Bronchial epithelial cell (primary cell): Measurements from ENCODE around the gene BLMH. TPM values are rescaled to one million over a fixed set of nuclear protein-coding genes. Genes with fewer than 3 reads are reported as not detected.

ENCODE experiments used
- DNase-seq: peaks from one replicate; pipeline ENCODE4 v3.0.0-alpha.2; 2010; ENCODE audit warnings: low read depth
- FAIRE-seq: peaks from 2 replicates; lab custom pipeline; 2011; peaks lifted over from hg19 to GRCh38; lab: Jason Lieb, UNC
- H3K27me3 ChIP-seq: 2 replicates; pipeline ENCODE4 v1.5.1; 2011; ENCODE audit warnings: low read length; ENCODE audit not compliant: control insufficient read depth, insufficient read depth
- H3K36me3 ChIP-seq: 2 replicates; pipeline ENCODE4 v1.5.1; 2011; ENCODE audit warnings: low read length; ENCODE audit not compliant: control insufficient read depth, insufficient read depth
- H3K4me3 ChIP-seq: 2 replicates; pipeline ENCODE4 v1.5.1; 2011; ENCODE audit warnings: mild to moderate bottlenecking, low read depth, low read length, control low read depth
- CTCF ChIP-seq: IDR thresholded peaks from 2 replicates; pipeline ENCODE4 v1.5.1; 2011; ENCODE audit warnings: mild to moderate bottlenecking, moderate library complexity, low read length, control low read depth, inconsistent platforms; ENCODE audit not compliant: insufficient read depth, severe bottlenecking
- total RNA-seq: library from RNA; depleted of rRNA; stranded (reverse); fragments of >200 nt; gene quantifications from 2 replicates; pipeline ENCODE4 v1.2.1, GENCODE V29; 2014

The BLMH gene
- 17.7 and 19.0 TPM in 2 replicates for total RNA-seq

DNA sequence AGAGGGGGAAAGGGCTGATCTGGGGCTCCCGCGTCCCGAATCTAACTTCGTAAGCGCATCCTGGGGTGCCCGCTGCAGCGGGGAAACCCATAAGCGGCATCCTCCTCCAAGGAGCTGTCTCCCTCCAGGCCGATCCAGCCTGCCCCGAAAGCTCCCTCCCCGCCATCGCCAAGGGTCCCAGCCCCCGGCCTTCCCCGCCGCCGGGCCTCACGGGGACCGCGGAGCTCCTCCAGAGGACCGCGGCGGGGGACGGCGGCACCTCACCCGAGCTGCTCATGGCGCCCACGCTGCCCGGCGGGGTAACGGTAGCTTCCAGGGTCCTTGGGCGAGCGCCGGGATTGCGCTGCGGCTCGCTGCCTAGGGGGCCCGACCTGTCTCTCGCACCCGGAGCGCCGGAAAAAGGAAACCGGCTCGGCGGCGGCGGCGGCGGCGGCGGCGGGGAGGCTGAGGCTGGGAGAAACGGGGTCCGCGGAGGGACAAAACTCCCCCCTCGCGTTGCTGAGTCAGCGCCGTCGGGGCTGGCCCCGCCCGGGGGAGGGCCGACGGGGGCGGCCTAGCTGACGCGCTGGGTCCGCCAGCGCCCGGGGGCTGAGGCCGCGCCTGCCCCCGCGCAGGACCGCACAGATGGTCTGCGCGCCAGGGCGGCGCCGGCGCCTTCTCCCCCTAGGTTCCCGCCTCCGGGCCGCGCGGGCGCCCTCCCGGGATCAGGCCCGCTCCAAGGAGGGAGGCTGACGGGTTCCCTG is at the start of gene BLMH:
Gene BLMH, minus strand, starts transcription at position 402 of the 743 bp plus-strand sequence. Its CDS starts 125 bp downstream, at position 277.
- peaks cover 6% of the 10 kb centered on the region for H3K36me3 ChIP-seq
- DNase-seq (peak; percentile 43), FAIRE-seq (no peak)
- H3K4me3 ChIP-seq, result peak within 1 kb of the TSS; percentile 87
- TF ChIP-seq CTCF, result no peak
- peaks cover 3% of the 10 kb centered on the region for H3K27me3 ChIP-seq

GRCh38 chr17:30340801-30341356 is 49.1 kb upstream of the BLMH start:
- DNase-seq, result no peak
- FAIRE-seq, result no peak
- Histone ChIP-seq H3K27me3 (no peaks in the 10 kb centered on the region), H3K4me3 (no peak overlapping the region), H3K36me3 (no peaks in the 10 kb centered on the region)
- no peak for TF ChIP-seq CTCF

GRCh38 chr17:30339086-30339485 is 47.3 kb upstream of the BLMH start:
- no peak for FAIRE-seq
- TF ChIP-seq CTCF, result no peak
- no peaks in the 10 kb centered on the region for H3K36me3 ChIP-seq
- DNase-seq, result no peak
- H3K4me3 ChIP-seq, result no peak overlapping the region
- H3K27me3 ChIP-seq, result no peaks in the 10 kb centered on the region

- Histone ChIP-seq H3K27me3 (no peaks in the 10 kb centered on the region), H3K4me3 (no peak overlapping the region), H3K36me3 (no peaks in the 10 kb centered on the region)
- no peak for TF ChIP-seq CTCF
- DNase-seq, result no peak
- no peak for FAIRE-seq
These were observed 45.8 kb upstream of the BLMH start for GRCh38 chr17:30337393-30337999.

DNA sequence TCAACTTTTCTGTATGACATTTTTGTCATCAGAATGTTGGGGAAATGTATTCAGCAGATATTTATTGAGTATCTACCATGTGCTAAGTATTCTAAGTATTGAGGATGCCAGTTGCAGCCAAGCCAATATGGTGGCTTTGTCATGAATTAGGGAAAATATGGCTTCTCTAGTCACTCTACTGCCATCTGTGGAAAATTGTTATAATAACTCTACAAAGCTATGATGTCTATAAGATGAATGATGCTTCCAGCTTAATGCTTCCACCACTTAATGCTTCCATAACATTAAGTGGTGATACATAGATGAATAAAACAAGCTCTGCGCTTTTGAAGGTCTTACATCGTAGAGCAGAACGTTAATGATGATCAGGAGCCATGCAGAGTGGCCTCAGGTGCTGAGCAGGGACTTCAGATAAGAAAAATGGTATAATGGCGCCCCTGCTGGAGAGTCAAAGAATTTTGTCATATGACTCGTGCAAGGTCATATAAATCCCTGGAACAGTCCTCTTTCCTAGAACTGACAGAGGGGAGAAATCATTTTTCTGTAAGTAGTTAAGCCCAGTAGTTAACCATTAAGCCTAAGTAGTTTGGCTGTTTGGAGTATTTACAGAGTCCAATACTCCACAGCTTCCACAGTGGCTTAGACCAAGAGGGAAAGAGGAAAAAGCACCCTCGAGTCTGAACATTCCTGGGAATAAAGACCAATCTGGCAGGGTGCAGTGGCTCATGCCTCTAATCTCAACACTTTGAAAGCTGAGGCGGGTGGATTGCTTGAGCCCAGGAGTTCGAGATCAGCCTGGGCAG is 44.8 kb upstream of the BLMH start:
- FAIRE-seq (no peak), DNase-seq (peak; percentile 68)
- H3K4me3 ChIP-seq, result no peak overlapping the region
- H3K27me3 ChIP-seq, result no peaks in the 10 kb centered on the region
- TF ChIP-seq CTCF, result peak; percentile 63
- H3K36me3 ChIP-seq, result no peaks in the 10 kb centered on the region
